HFFc6 (cell line): ENCODE results near the gene CREB5. TPM values are rescaled to one million over a fixed set of nuclear protein-coding genes. Genes with fewer than 3 reads are reported as not detected.

Experiments
- DNase-seq: peaks from one replicate; pipeline ENCODE4 v3.0.0-alpha.2; 2018
- H3K27ac Mint-ChIP-seq: 2 replicates; pipeline ENCODE4 v1.8.0; 2020; ENCODE audit warnings: mild to moderate bottlenecking, mixed read lengths
- H3K27me3 Mint-ChIP-seq: 2 replicates; pipeline ENCODE4 v1.8.0; 2021; ENCODE audit warnings: mild to moderate bottlenecking, moderate library complexity, mixed read lengths; ENCODE audit not compliant: insufficient read depth
- H3K36me3 Mint-ChIP-seq: 2 replicates; pipeline ENCODE4 v1.8.0; 2021; ENCODE audit warnings: low read depth, mixed read lengths
- H3K4me1 Mint-ChIP-seq: 2 replicates; pipeline ENCODE4 v1.8.0; 2020; ENCODE audit warnings: low read depth, mixed read lengths
- H3K4me3 Mint-ChIP-seq: 2 replicates; pipeline ENCODE4 v1.8.0; 2020; ENCODE audit warnings: mild to moderate bottlenecking, moderate library complexity, mixed read lengths
- H3K9me3 Mint-ChIP-seq: 2 replicates; pipeline ENCODE4 v1.8.0; 2020; ENCODE audit warnings: mild to moderate bottlenecking, mixed read lengths
- total RNA-seq, 6 experiments: library from RNA; stranded (reverse); fragmentation: NEBNext Ultra II Directional; extraction: Animal tissue kit (Norgen Biotek cat#: 25700); gene quantifications; 2 replicates in 1 of 6; 3 replicates in 5 of 6; pipeline ENCODE4 v1.2.3, GENCODE V29; 2021
- TF ChIP-seq, protein P1 (sequence below): fragments of 200-600 bp; sonication (generic); IDR thresholded peaks from 2 replicates; pipeline ENCODE4 v1.5.0; 2021; ENCODE audit warnings: antibody characterized with exemption, mild to moderate bottlenecking

The CREB5 gene
- total RNA-seq, 6 experiments from 2014 or later = 0.60 to 0.90 (median 0.79) TPM

DNA sequence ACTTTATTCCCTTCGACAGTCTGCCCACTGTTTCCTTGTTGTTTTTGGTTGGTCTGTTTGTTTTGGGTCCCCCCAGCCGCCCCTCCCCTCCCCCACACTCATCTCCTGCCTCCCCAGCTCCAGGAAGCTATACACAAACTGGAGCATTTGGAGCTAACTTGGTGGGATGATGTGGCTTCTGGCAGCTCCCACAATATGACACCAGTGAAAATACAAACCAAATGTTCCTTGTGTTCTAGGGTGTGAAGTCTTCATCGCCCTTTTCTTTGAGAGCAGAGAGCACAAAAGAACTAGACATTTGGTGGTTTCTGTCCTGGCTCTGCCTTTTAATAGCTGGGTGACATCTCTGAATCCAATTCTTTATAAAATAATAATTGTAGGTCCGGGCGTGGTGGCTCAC lies 33.8 kb downstream of the CREB5 start:
- H3K9me3 Mint-ChIP-seq = no peaks in the 10 kb centered on the region
- TF ChIP-seq, protein P1, sequence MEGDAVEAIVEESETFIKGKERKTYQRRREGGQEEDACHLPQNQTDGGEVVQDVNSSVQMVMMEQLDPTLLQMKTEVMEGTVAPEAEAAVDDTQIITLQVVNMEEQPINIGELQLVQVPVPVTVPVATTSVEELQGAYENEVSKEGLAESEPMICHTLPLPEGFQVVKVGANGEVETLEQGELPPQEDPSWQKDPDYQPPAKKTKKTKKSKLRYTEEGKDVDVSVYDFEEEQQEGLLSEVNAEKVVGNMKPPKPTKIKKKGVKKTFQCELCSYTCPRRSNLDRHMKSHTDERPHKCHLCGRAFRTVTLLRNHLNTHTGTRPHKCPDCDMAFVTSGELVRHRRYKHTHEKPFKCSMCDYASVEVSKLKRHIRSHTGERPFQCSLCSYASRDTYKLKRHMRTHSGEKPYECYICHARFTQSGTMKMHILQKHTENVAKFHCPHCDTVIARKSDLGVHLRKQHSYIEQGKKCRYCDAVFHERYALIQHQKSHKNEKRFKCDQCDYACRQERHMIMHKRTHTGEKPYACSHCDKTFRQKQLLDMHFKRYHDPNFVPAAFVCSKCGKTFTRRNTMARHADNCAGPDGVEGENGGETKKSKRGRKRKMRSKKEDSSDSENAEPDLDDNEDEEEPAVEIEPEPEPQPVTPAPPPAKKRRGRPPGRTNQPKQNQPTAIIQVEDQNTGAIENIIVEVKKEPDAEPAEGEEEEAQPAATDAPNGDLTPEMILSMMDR = no peak
- H3K4me1 Mint-ChIP-seq = no peaks in the 10 kb centered on the region
- no peak overlapping the region for H3K4me3 Mint-ChIP-seq
- H3K27me3 Mint-ChIP-seq = peaks cover 2% of the 10 kb centered on the region; the same call in 1 of the 2 replicates
- H3K27ac Mint-ChIP-seq = no peak overlapping the region
- no peak for DNase-seq
- H3K36me3 Mint-ChIP-seq = no peaks in the 10 kb centered on the region

DNA sequence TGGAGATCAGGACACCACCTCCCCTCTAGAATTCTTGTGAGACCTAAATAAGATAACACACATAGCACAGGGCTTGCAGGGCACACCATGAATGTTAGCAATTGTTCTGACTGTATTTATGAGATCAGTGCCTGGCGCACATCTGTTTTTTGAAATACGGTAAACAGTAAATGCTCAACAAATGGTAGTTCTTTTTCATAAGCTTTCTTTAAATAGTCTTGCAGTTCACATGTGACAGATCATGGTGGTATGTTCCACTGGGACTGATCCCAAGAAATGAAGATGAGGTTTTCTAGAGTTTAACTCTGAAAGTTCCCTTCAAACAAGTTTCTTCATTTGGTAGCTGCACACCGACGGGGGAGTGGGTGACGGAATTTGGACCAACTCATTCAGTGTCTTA lies 34.8 kb downstream of the CREB5 start:
- H3K27me3 Mint-ChIP-seq = peaks cover 2% of the 10 kb centered on the region; the same call in 1 of the 2 replicates
- H3K27ac Mint-ChIP-seq = no peak overlapping the region
- TF ChIP-seq, protein P1 = no peak
- no peaks in the 10 kb centered on the region for H3K4me1 Mint-ChIP-seq
- DNase-seq = no peak
- no peaks in the 10 kb centered on the region; the same call in 1 of the 2 replicates for H3K9me3 Mint-ChIP-seq
- H3K4me3 Mint-ChIP-seq = no peak overlapping the region
- H3K36me3 Mint-ChIP-seq = no peaks in the 10 kb centered on the region

DNA sequence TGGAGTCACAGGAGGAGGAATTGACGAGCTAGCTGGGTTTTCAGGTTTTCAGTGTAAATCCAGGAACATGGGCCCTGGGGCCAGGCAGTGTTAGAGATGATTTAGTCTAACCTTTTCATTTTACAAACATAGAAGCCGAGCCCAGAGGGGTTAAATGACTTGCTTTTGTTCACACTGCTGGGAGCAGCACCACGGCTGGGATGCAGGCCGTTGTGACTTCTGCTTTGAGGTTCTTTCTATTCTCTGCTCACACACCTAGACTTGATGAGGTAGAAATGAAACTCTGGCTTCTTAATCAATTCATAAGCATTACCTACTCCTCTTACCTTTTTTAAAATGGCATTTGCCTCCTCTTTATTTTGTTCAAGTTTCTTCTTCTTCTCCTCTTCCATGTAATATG lies 36.4 kb downstream of the CREB5 start:
- Mint-ChIP-seq H3K27me3 (no peaks in the 10 kb centered on the region; the same call in 1 of the 2 replicates), H3K4me1 (no peaks in the 10 kb centered on the region), H3K36me3 (no peaks in the 10 kb centered on the region), H3K9me3 (no peaks in the 10 kb centered on the region; the same call in 1 of the 2 replicates), H3K27ac (no peak overlapping the region), H3K4me3 (no peak overlapping the region)
- DNase-seq = no peak
- TF ChIP-seq, protein P1 = no peak

DNA sequence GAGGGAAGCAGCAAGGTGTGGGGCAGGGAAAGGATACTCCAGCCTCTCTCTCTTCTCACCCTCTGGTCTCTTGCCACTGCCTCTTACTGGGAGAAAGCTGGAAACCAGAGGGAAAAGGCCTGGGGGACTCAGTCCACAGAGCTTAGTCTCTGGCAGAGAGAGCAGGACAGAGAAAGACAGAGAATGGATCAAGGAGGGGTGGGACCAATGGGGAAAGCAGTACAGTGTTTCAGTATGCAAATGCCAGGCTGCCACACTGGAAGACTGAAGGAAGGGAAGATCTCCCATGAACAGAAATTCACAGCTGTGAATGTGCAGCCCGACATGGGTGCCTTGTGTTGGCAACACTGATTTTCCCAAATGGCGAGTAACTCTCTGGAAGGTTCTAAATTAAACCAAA lies 40.4 kb downstream of the CREB5 start:
- H3K27me3 Mint-ChIP-seq = no peaks in the 10 kb centered on the region; the same call in 1 of the 2 replicates
- H3K9me3 Mint-ChIP-seq = peaks cover 3% of the 10 kb centered on the region
- no peaks in the 10 kb centered on the region for H3K36me3 Mint-ChIP-seq
- DNase-seq = no peak
- no peak overlapping the region for H3K4me3 Mint-ChIP-seq
- no peak overlapping the region for H3K27ac Mint-ChIP-seq
- H3K4me1 Mint-ChIP-seq = no peaks in the 10 kb centered on the region
- TF ChIP-seq, protein P1 = no peak

DNA sequence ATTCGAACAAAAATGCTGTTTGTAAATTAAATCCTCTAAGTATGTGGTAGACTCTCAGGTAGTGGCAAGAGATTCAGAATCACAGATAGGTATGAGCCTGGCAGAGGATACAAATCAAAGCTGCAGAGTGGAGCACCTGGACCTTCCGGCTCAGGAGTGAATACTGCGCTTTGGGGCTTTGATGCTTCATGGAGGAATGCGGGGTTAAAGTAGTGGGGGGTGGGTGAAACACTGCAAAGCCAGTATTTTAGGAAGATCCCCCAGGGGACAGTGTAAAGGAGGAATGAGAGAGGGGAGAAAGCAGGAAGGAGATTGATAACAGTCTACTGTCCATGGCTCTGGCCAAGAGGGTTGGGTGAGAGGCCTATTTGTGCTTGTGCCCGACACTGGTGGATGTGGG lies 43.2 kb downstream of the CREB5 start:
- DNase-seq = no peak
- Mint-ChIP-seq H3K4me1 (no peaks in the 10 kb centered on the region), H3K27me3 (no peaks in the 10 kb centered on the region; the same call in 1 of the 2 replicates), H3K27ac (no peak overlapping the region), H3K36me3 (no peaks in the 10 kb centered on the region), H3K4me3 (no peak overlapping the region), H3K9me3 (peaks cover 9% of the 10 kb centered on the region)
- TF ChIP-seq, protein P1 = no peak

DNA sequence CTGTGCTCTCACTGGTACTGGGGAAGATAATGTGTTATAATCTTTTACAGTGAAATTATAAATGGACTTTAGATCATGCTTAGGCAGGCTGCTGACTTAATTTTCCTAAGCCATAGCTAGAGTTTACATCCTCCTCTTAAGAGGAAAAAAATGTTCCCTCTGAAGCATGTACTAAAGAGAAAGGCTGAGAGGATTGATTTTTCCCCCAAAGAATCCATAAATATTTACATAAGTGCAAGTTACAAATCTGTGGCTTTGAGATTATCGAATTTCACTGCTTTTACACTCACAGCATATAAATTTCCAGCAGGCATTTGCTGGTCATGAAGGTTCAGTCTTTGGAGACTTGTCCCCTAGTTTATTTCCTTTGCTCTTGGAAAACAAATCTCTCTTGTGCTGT lies 43.7 kb downstream of the CREB5 start:
- peaks cover 1% of the 10 kb centered on the region; the same call in 1 of the 2 replicates for H3K27me3 Mint-ChIP-seq
- TF ChIP-seq, protein P1 = no peak

More for the DNA sequence above, 43.7 kb downstream of the CREB5 start:
- DNase-seq = no peak
- Mint-ChIP-seq H3K4me3 (no peak overlapping the region), H3K9me3 (peaks cover 12% of the 10 kb centered on the region), H3K36me3 (no peaks in the 10 kb centered on the region), H3K4me1 (no peaks in the 10 kb centered on the region), H3K27ac (no peak overlapping the region)
